ENCODE results near the gene SNX5.

Gene SNX5

DNA sequence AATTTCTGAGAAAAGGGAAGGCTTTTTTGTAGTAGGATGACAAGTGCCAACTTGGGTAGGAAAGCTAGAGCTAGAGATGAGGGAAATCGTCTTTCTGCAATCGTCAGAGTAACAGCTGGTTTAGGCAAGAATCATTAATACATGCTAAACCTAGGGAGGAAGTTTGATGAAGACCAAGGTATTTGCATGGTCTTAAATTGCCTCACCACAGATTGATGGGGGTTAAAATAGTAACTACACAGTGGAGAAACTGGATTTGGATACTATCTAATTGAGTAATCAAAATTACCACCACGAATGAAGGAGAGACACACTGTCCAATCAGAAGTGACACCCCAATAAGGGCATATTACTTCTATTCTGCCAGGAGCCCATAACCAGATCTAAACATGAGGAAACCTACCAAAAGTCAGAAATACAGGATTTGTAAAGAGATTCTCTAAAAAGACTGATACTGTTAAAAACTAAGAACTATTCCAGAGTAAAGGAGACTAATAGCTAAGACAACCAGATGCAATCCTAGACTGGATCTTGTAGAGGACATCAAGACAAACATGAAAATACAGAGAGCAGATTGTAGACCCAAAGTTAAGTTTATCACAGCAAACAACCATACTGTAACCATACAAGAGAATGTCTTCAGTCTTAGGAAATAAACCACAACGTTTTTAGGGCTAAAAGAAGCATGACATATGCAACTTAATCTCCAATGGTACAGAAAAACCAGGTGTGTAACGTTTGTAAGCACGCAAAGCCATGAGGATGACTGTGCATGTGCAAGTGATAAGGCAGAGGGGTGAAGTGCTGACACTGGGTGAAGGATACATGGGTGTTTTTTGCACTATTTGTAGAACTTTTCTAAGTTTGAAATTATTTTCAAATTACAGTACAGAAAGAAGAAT, 21.8 kb downstream of the SNX5 start:
- DNase-seq (ENCODE audit: low read depth): no peak
- no peak overlapping the region for H3K4me3 ChIP-seq (ENCODE audit: low read length)
- TF ChIP-seq, protein P1, sequence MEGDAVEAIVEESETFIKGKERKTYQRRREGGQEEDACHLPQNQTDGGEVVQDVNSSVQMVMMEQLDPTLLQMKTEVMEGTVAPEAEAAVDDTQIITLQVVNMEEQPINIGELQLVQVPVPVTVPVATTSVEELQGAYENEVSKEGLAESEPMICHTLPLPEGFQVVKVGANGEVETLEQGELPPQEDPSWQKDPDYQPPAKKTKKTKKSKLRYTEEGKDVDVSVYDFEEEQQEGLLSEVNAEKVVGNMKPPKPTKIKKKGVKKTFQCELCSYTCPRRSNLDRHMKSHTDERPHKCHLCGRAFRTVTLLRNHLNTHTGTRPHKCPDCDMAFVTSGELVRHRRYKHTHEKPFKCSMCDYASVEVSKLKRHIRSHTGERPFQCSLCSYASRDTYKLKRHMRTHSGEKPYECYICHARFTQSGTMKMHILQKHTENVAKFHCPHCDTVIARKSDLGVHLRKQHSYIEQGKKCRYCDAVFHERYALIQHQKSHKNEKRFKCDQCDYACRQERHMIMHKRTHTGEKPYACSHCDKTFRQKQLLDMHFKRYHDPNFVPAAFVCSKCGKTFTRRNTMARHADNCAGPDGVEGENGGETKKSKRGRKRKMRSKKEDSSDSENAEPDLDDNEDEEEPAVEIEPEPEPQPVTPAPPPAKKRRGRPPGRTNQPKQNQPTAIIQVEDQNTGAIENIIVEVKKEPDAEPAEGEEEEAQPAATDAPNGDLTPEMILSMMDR (conservative IDR thresholded peaks at IDR 0.05; ENCODE audit: low read depth, low read length): no peak

DNA sequence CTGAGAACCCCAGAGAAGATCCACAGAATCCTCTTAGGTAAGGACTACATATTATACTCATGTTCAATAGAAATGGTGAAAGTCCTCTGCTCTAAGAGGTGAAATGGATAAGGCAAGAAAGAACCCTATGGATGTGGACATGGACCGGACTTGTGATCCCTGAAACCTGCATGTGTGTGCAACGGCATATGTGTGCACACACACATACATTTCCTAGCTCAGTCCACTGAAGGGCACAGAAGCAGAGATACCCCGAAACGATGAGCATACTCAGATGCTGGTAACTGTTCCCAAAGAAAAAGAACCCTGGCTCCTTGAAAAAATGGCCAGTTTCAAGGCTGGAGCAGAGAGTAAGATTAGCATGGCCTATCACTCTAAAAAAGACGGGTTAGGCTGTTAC, 22.6 kb downstream of the SNX5 start:
- TF ChIP-seq, protein P1 (conservative IDR thresholded peaks at IDR 0.05; ENCODE audit: low read depth, low read length): no peak
- DNase-seq (ENCODE audit: low read depth): no peak
- H3K4me3 ChIP-seq (ENCODE audit: low read length): no peak overlapping the region

DNA sequence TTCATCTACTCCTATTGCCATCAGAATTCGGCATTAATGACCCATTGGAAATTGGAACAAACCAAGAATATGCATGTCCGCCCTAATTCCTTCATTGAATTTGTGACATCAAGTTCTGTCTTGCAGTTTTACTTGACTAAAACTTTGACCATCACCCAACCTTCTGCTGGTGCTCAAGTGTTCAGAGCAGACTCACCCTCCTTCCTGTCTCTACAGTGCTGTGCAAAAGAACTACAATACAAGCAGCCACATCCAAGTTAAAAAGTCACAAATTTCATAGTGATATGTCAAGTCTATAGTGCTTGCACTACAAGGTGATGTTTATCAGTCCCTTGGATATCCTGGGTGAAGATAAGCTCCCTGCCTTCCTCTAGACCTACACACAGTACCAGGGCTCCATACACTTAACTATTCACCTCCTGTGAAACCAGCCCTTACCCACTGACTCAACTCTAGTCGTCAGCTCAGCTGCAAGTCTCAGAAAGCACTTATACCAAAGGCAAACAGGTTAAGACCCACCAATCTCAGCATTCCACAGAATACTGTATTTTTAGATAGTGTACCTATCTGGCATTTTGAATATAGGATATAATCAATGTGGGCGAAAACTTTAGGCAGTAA, 23.6 kb downstream of the SNX5 start:
- H3K4me3 ChIP-seq (ENCODE audit: low read length): no peak overlapping the region

DNA sequence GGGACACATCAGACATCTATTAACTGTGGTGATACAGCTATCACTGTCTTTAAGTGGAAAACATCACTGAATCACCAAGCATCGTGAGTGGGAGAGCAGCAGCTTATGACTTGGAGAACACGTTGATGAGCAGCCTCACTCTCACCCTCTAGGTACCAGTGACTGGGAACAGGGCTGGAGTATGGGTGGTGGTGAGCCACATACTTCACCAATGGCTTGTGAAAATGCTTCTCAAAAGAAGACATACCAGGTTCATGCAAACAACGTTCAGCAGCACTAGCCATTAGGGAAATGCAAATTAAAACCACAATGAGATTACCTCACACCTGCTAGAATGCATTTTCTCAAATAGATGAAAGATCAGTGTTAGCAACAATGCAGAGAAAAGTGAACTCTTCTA, 25.3 kb downstream of the SNX5 start:
- no peak overlapping the region for H3K4me3 ChIP-seq (ENCODE audit: low read length)
- TF ChIP-seq, protein P1 (conservative IDR thresholded peaks at IDR 0.05; ENCODE audit: low read depth, low read length): no peak
- no peak for DNase-seq (ENCODE audit: low read depth)

More for the DNA sequence above, 23.6 kb downstream of the SNX5 start:
- no peak for DNase-seq (ENCODE audit: low read depth)
- TF ChIP-seq, protein P1 (conservative IDR thresholded peaks at IDR 0.05; ENCODE audit: low read depth, low read length): no peak

DNA sequence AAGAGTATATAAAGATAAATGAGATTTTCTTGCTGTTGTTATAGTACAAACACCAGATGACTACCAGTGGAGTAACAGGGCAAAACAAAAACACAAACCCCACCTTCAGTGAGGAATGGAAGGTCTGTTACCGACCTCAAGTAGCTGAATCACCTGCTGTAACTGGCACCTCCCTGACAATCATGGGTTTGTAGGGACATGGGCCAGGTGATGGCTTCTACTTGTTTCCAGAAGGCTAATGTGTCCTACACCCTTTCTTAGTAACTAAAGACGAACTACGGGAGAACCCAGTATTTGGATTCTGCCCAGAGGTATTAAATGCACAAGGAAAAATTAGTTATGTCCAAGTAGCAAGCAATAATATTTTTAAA, 26.8 kb downstream of the SNX5 start:
- TF ChIP-seq, protein P1 (conservative IDR thresholded peaks at IDR 0.05; ENCODE audit: low read depth, low read length): no peak
- no peak for DNase-seq (ENCODE audit: low read depth)
- no peak overlapping the region for H3K4me3 ChIP-seq (ENCODE audit: low read length)

DNA sequence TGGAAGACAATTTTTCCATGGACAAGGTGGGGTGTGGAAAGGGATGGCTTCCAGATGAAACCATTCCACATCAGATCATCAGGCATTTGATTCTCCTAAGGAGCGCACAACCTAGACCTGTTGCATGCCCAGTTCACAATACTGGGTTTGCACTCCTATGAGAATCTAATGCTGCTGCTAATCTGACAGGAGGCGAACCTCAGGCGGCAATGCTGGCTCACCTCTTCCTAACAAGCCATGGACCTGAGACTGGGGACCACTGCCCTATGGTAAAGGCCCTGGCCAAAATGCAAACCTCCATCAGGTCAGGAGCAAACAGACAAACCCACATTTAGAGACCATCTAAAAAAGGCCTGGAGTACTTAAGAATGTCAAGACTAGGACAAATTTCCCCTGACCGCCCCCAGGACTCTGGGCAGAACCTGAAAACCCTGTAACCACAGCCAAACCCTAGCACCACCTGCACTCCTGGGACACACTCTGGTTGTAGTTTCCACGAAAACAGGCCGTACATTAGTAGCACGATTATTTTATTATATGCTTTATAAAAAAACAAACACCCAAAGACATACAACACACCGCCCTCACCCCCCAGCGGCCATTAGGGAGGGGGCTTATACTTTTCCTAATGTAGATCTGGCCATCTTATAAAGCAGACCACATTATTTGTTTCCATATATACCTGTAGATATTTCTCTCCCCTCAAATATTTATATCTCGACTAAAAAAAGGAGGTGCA, 27.3 kb downstream of the SNX5 start:
- no peak for DNase-seq (ENCODE audit: low read depth)
- TF ChIP-seq, protein P1 (conservative IDR thresholded peaks at IDR 0.05; ENCODE audit: low read depth, low read length): no peak
- H3K4me3 ChIP-seq (ENCODE audit: low read length): no peak overlapping the region
